Testis (tissue), 3 donors: ENCODE data around the gene KCNH4. TPM values are rescaled to one million over a fixed set of nuclear protein-coding genes. Genes with fewer than 3 reads are reported as not detected.

Experiments
- DNase-seq: peaks from one replicate; pipeline ENCODE4 v3.0.0-alpha.2; 2019
- H3K27ac ChIP-seq, 2 donors: fragments of 200-600 bp; sonication (generic); one replicate each; pipeline ENCODE4 v1.5.1; 2019
- H3K27me3 ChIP-seq: fragments of 200-600 bp; sonication (generic); one replicate; pipeline ENCODE4 v1.5.1; 2019
- H3K36me3 ChIP-seq: fragments of 200-600 bp; sonication (generic); one replicate; pipeline ENCODE4 v1.5.1; 2017; ENCODE audit warnings: low read depth; ENCODE audit errors: missing control alignments
- H3K4me1 ChIP-seq: fragments of 200-600 bp; sonication (generic); one replicate; pipeline ENCODE4 v1.5.1; 2019
- H3K4me3 ChIP-seq, 2 donors: fragments of 200-600 bp; sonication (generic); one replicate each; pipeline ENCODE4 v1.5.1; 2017 to 2019
- H3K9me3 ChIP-seq: fragments of 200-600 bp; sonication (generic); one replicate; pipeline ENCODE4 v1.5.1; 2017
- CTCF ChIP-seq, 3 experiments: fragments of 450-650 bp in 2 of 3; fragments of 200-600 bp in 1 of 3; sonication (generic) in 1 of 3; IDR thresholded peaks; one replicate each; pipeline ENCODE4 v1.5.1; 2016 to 2019; ENCODE audit warnings: antibody characterized with exemption in 3 of 3, mild to moderate bottlenecking in 2 of 3, moderate library complexity in 1 of 3
- POLR2A ChIP-seq: fragments of 450-650 bp; IDR thresholded peaks from one replicate; pipeline ENCODE4 v1.6.1; 2017; ENCODE audit warnings: antibody characterized with exemption, mild to moderate bottlenecking, moderate library complexity
- WGBS, 2 donors: methylation state at CpG; one replicate each; pipeline ENCODE4 v1.1.5; 2018; 5-methylcytosine and 5-hydroxymethylcytosine counted together
- intact Hi-C: fragments of 100-400 bp; cut with DNase I; formaldehyde crosslinking; loops from one replicate; pipeline ENCODE4 v1.15.1; 2023; ENCODE audit warnings: low total_unique reads
- polyA plus RNA-seq: library from polyadenylated mRNA; stranded (reverse); fragments of 350-450 nt; fragmentation: Illumina TruSeq; extraction: RNeasy Lipid Tissue Mini Kit (QIAGEN cat#74804); gene quantifications from one replicate; pipeline ENCODE4 v1.2.3, GENCODE V29; 2014; ENCODE audit warnings: low read depth, low replicate concordance; ENCODE audit not compliant: insufficient read depth
- total RNA-seq, 2 donors: library from RNA; depleted of rRNA; stranded (reverse); fragments of >200 nt; gene quantifications; one replicate each; pipeline ENCODE4 v1.2.3, GENCODE V29; 2016

Gene KCNH4
- total and polyA plus RNA-seq, 3 donors from 2014 or later, result 0.24 to 0.56 (median 0.42) TPM

- Histone ChIP-seq H3K36me3 (no peaks in the 10 kb centered on the region), H3K27me3 (no peaks in the 10 kb centered on the region), H3K9me3 (no peaks in the 10 kb centered on the region), H3K4me3 (no peak overlapping the region), H3K27ac (no peak overlapping the region), H3K4me1 (no peaks in the 10 kb centered on the region)
- WGBS, 2 donors, result 66 to 68% methylated on average over 8 of the region's 8 CpGs
- DNase-seq, result no peak
- TF ChIP-seq CTCF (IDR thresholded peaks at IDR 0.05) (peak in 2 of 3 experiments; percentile 7 to 15), POLR2A (no peak)
- intact Hi-C loops, result no loop called here
These were observed 17.8 kb downstream of the KCNH4 start for GRCh38 chr17:42163113-42163512.

- TF ChIP-seq POLR2A (no peak), CTCF (IDR thresholded peaks at IDR 0.05) (no peak)
- Histone ChIP-seq H3K27ac (no peak overlapping the region), H3K4me1 (no peaks in the 10 kb centered on the region), H3K9me3 (no peaks in the 10 kb centered on the region), H3K27me3 (no peaks in the 10 kb centered on the region), H3K36me3 (no peaks in the 10 kb centered on the region), H3K4me3 (no peak overlapping the region)
- WGBS, 2 donors, result 93 to 95% methylated on average over 7 of the region's 7 CpGs
- intact Hi-C loops, result no loop called here
- no peak for DNase-seq
These were observed 20.4 kb downstream of the KCNH4 start for GRCh38 chr17:42160531-42160910.

- H3K27ac ChIP-seq, result no peak overlapping the region
- 68 to 74% methylated on average over 13 to 14 of the region's 14 CpGs for WGBS, 2 donors
- no peaks in the 10 kb centered on the region for H3K9me3 ChIP-seq
- H3K27me3 ChIP-seq, result no peaks in the 10 kb centered on the region
- no peak for DNase-seq
- no peaks in the 10 kb centered on the region for H3K4me1 ChIP-seq
- no peaks in the 10 kb centered on the region for H3K36me3 ChIP-seq
- TF ChIP-seq POLR2A, result no peak
- no peak for TF ChIP-seq CTCF (IDR thresholded peaks at IDR 0.05)
- H3K4me3 ChIP-seq, result no peak overlapping the region
- intact Hi-C loops, result no loop called here
These were observed 21.0 kb downstream of the KCNH4 start for GRCh38 chr17:42159796-42160530.

GRCh38 chr17:42155614-42156045 lies 25.3 kb downstream of the KCNH4 start:
- Histone ChIP-seq H3K27me3 (no peaks in the 10 kb centered on the region), H3K36me3 (no peaks in the 10 kb centered on the region), H3K27ac (no peak overlapping the region), H3K4me3 (peak overlapping the region; percentile 97 to 98), H3K4me1 (peaks cover 22% of the 10 kb centered on the region), H3K9me3 (no peaks in the 10 kb centered on the region)
- TF ChIP-seq CTCF (IDR thresholded peaks at IDR 0.05), result no peak
- TF ChIP-seq POLR2A, result no peak
- no peak for DNase-seq
- WGBS, 2 donors, result 20 to 22% methylated on average over 17 of the region's 17 CpGs
- intact Hi-C loops, result no loop called here
